T-helper 1 cell (primary cell): Measurements from ENCODE around the gene PPP1R14C.

Experiments
- DNase-seq, 5 donors: peaks; one replicate each; pipeline ENCODE4 v3.0.0-alpha.2; 2012 to 2020

The PPP1R14C gene

GRCh38 chr6:150252714-150253444 lies 110.0 kb downstream of the PPP1R14C start:
- peak in 1 of 5 donors; percentile 49 for DNase-seq

- no peak for DNase-seq
These were observed 110.6 kb downstream of the PPP1R14C start for GRCh38 chr6:150253489-150253888.

- DNase-seq = no peak
These were observed 111.9 kb downstream of the PPP1R14C start for GRCh38 chr6:150254770-150255169.

GRCh38 chr6:150255840-150256239 lies 113.0 kb downstream of the PPP1R14C start:
- no peak for DNase-seq

- DNase-seq = peak in 1 of 5 donors; percentile 14
These were observed 113.9 kb downstream of the PPP1R14C start for GRCh38 chr6:150256618-150257272.

GRCh38 chr6:150258381-150258780 lies 115.5 kb downstream of the PPP1R14C start:
- DNase-seq = no peak

GRCh38 chr6:150260931-150261330 lies 118.1 kb downstream of the PPP1R14C start:
- DNase-seq = no peak

GRCh38 chr6:150261997-150262697 lies 119.3 kb downstream of the PPP1R14C start:
- DNase-seq = no peak

GRCh38 chr6:150263765-150264404 lies 121.0 kb downstream of the PPP1R14C start:
- peak in 1 of 5 donors; percentile 69 for DNase-seq

GRCh38 chr6:150266309-150266708 lies 123.5 kb downstream of the PPP1R14C start:
- DNase-seq = no peak

GRCh38 chr6:150266963-150267685 lies 124.3 kb downstream of the PPP1R14C start:
- DNase-seq = no peak

- DNase-seq = no peak
These were observed 125.1 kb downstream of the PPP1R14C start for GRCh38 chr6:150267686-150268561.

GRCh38 chr6:150269130-150269856 lies 126.4 kb downstream of the PPP1R14C start:
- no peak for DNase-seq

GRCh38 chr6:150269857-150270223 lies 127.0 kb downstream of the PPP1R14C start:
- DNase-seq = no peak

- DNase-seq = no peak
These were observed 127.6 kb downstream of the PPP1R14C start for GRCh38 chr6:150270330-150271052.

GRCh38 chr6:150271172-150271500 lies 128.3 kb downstream of the PPP1R14C start:
- no peak for DNase-seq

GRCh38 chr6:150271501-150272263 lies 128.8 kb downstream of the PPP1R14C start:
- DNase-seq = no peak

- no peak for DNase-seq
These were observed 129.6 kb downstream of the PPP1R14C start for GRCh38 chr6:150272264-150272975.

- DNase-seq = no peak
These were observed 130.1 kb downstream of the PPP1R14C start for GRCh38 chr6:150272976-150273315.
